Skin of body (tissue), 2 donors: ENCODE data around the gene ZNF814. TPM values are rescaled to one million over a fixed set of nuclear protein-coding genes. Genes with fewer than 3 reads are reported as not detected.
"Not testable (repeated sequence)": the region's sequence is repeated elsewhere in the genome, so short reads cannot be mapped to it uniquely, and the experiment has no call there.

Experiments used
- DNase-seq: peaks from one replicate; lab custom pipeline; 2025; lab: John Stamatoyannopoulos, UW
- total RNA-seq: library from RNA; depleted of rRNA; stranded (reverse); fragments of >200 nt; gene quantifications from one replicate; pipeline ENCODE4 v1.2.3, GENCODE V29; 2014

Gene ZNF814
- 15.6 TPM for total RNA-seq

DNA sequence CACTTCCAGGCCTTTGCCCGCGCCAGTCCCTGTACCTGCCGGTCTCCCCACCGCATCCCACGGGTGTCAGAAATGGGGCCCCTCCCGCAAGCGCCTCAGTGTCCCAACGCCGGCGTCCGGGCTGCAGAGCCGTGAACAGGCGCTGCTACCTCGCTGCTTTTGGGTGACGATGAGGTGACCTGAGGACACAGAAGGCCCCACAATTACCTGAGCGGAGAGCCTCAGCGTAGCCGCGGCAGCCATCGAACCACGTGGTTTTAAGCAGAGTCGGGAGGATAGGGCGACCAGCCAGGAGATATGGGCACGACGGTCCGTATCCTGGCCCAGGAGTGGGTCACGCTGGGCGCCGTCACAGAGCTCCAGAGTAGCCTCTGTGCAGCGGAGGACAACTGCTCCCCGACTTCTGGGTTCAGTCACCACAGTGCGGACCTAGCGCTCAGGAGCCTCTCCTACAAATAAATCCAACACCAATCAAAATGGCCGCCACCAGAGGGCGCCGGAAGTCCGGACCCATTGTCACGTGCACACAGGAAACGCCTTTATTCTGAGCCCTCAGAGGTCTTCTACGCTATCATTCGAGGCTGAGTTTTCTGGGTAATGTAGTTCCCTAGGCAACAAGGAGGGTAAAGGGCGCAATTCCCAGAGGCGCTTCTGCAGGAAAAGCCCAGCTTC is at the start of gene ZNF814:
Gene ZNF814 (minus strand): TSS at position 478 of the 672 bp plus-strand sequence. CDS start 235 bp downstream, at position 243.
- peak; percentile 71 for DNase-seq

DNA sequence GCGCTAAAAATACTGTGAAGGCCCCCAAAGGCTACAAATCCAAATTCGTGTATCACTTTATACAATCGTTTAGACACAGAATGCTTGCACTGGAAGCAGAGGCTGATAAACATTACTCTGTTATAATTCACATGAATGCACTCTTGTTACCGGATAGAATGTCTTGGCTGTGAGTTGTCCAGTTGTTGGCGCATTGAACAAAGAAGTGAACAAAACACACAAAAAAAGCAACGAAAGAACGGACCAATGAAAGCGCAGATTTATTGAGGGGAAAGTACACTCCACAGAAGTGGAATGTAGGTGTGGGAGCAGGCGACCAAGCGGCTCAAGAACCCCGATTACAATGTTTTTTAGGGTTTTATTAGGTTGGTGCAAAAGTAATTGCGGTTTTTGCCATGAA is 46.9 kb upstream of the ZNF814 start:
- no peak for DNase-seq

DNA sequence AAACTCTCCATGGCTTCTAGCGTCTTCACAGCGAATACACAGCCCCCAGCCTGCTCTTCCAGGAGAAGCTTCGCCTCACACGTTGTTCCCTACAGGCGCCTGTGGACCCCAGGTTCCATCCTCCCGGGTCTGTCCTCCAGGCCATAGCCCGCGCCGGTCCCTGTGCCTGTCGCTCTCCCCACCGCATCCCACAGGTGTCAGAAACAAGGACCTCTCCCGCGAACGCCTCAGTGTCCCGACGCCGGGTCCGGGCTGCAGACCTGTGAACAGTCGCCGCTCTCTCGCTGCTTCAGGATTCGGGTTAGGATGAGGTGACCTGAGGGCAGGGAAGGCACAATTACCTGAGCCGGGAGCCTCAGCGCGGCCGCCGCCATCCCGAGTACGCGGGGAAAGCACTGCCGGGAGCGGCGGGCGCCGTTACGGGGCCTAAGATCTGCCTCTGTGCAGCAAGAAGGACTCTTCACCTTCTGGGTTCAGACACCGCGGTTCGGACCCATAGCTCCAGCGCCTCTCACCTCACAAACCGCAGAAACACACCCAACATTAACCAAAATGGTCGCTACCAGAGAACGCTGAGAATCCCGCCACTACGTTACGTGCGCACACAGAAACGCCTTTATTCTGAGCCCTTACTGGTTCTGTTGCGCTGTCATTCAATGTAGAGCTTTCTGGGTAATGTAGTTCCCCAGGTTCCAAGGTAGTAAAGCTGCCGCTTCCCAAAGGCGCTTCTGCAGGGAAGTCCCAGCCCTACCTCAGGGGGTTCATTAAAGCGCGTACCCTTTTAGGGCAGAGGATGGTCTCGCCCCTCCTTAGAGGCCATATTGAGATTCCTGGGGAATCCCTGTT is 46.2 kb upstream of the ZNF814 start, which contains the start of gene ZNF418:
Gene ZNF418 (minus strand): TSS at position 583 of the 846 bp plus-strand sequence. CDS start 1,580 bp downstream, outside the sequence.
- DNase-seq: peak; percentile 83

DNA sequence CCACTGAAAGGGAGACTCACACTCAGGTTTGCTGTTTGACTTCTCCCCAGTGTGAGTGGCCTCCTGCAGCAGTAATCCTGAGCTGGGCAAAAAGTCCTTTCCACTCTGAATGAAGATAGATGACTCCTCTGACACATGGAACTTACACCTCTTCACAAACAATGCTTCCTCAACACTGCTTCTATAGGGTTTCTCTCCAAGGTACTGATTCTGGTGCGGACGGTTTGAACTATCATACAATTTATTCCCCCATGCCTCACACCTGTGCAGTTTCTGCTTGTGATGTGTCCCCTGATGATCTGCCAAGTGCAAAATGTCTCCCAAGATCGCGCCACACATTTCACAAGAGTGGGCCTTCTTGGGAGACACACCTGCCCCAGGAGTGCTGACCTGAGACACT is 38.8 kb upstream of the ZNF814 start:
- no peak for DNase-seq

DNA sequence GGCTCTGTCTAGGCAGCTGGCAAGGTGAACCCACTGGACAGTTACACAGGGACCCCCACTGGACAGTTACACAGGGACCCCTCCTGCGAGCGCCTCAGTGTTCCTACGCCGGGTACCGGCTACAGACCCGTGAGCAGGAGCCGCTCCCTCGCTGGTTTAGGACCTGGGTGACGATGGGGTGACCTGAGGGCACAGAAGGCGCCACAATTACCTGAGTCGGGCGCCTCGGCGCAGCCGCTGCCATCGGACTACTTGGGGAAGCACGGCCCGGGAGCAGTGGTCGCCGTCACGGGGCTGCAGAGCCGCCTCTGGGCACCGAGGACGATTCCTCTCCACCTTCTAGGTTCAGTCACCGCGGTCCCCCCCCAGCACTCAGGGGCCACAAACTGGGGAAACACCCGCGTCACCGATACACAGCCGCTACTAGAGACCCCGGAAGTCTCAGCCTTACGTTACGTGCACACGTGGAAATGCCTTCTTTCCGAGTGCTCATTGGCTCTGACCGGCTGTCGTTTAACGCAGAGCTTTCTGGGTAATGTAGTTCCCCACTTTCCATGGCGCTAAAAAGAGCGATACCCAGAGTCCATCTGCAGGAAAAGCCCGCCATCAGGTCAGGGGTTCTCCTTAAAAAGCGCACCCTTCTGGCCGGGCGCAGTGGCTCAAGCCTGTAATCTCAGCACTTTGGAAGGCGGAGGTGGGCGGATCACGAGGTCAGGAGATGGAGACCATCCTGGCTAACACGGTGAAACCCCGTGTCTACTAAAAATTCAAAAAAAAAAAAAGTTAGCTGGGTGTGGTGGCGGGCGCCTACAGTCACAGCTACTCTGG is 27.5 kb upstream of the ZNF814 start, which contains the start of gene ZNF417:
Gene ZNF417 (minus strand): TSS at position 425 of the 828 bp plus-strand sequence. CDS start 181 bp downstream, at position 244.
- peak; percentile 95 for DNase-seq

DNA sequence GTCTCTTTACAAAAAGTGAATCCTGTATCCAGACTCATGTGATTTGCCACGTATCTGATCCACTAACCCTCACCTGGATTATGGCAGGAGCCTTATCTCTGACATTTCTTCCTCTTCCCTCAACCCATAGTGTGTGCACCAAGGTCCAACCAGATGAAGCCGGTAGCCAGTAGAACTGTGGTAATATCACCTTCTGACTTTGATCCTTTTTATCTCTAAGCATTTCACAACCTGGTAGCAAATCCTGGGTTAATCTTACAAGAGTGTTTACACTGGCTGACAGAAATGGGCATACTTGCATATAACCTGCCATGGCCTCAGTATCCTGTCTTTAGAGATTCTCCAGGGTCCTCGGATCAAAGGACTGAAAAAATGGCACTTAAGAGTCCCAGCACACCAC is 25.7 kb upstream of the ZNF814 start:
- no peak for DNase-seq

DNA sequence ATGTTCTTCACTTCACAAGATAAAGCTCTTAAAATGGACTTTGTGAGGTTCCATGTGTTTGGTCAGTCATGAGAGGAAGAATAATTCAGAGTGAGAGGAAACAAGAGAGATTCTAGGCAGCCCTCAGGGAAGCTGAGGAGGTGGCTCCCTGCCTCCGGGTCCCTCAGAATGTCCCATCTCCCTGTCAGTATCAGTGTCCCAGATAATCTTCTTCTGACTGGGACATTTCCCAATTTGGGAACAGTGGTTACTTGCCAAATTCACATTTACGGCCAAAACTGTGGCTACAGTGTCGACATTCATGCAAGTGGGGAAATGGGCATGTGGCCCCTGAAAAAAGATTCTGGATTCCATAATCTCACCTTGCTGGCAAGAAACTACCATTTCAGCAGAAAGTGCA is 18.6 kb upstream of the ZNF814 start:
- DNase-seq: no peak

DNA sequence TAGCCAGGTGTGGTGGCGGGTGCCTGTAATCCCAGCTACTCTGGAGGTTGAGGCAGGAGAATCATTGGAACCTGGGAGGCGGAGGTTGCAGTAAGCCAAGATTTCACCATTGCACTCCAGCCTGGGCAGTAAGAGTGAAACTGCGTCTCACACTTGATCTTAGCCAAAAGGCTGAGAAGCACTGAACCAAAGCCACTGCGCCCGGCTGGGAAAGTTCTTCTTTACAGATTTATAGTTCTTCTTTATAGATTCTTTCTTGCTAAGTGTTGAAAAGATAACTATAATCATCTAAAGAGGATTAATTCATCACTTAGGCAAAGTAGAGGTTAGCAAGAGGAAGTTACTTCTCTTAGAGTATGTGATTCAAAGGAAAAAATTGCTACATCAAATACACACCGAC is 16.4 kb upstream of the ZNF814 start:
- DNase-seq: no peak

DNA sequence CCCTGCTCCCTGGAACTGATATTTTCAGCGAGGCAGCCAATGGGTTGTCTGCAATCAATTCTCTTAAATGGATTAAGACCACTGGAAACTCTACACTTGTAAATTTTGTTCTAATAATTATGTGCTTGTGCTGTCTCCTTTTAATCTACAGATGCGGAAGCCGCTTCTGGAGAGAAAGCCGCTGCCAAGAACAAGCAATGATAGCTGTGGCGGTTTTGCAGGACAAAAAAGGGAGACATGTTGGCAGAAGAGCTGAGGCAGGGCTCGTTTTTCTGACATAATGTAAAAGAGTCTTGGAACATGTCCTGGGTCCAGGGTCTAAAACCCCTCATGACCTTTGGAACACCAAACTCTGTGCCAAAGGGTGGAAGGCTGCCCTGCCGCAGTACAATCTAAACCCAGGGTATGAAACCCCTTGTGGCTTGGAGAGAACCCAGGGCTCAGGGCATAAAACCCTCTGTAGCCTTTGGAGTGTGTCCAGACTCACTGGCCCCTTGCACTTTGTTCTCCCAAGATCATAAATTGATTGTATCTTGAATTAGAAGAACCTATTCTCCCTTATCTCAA is 14.9 kb upstream of the ZNF814 start:
- DNase-seq: no peak

DNA sequence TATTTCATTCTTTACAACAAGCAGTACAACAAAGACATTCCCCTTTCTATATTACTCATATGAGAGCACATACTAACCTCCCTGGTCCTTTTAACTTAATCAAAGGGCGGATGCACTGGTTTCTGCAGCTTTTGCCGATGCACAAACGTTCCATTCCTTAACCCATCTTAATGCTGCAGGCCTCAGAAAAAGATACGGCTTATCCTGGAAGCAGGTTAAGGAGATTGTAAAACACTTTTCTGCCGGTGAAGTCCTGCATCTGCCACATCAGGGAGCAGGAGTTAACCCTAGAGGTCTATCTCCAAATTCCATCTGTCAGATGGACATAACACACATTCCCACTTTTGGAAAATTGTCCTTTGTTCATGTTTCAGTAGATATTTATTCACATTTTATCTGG is 11.5 kb upstream of the ZNF814 start:
- no peak for DNase-seq

DNA sequence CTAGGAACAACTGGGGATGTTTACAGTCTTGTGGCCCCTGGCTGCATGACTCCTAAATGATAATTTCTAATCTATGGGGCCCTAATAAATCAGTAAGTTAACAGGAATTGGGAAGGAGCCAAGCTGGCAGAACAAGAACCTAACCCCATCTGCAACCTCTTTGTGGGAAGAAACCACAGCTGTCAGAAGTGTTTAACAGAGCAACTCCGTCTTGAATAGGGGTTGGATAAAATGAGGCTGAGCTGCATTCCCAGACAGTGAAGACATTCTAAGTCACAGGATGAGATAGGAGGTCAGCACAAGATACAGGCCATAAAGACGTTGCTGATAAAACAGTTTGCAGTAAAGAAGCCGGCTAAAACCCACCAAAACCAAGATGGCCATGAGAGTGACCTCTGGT is 1.9 kb upstream of the ZNF814 start:
- DNase-seq: not testable (repeated sequence)

DNA sequence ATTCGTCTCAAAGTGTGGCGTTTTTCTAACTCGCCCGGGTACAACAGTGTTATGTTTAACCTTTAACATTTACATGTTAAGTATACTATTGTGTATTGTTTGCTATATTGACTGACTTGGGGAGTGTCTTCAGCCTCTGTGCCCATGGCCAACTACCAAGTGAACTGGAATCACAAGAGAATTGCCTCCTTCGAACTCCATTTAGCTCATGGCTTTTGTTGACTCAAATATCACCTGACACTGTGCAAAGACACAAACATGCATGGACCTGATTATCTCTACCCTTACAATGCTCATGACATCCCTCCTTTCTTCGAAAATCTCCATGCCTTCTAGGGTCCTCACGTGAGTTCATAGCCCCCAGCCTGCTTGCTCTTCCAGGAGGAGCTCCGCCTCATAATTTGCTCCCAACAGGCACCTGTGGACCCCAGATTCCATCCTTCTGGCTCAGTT is 704 bp downstream of the ZNF814 start:
- no peak for DNase-seq

DNA sequence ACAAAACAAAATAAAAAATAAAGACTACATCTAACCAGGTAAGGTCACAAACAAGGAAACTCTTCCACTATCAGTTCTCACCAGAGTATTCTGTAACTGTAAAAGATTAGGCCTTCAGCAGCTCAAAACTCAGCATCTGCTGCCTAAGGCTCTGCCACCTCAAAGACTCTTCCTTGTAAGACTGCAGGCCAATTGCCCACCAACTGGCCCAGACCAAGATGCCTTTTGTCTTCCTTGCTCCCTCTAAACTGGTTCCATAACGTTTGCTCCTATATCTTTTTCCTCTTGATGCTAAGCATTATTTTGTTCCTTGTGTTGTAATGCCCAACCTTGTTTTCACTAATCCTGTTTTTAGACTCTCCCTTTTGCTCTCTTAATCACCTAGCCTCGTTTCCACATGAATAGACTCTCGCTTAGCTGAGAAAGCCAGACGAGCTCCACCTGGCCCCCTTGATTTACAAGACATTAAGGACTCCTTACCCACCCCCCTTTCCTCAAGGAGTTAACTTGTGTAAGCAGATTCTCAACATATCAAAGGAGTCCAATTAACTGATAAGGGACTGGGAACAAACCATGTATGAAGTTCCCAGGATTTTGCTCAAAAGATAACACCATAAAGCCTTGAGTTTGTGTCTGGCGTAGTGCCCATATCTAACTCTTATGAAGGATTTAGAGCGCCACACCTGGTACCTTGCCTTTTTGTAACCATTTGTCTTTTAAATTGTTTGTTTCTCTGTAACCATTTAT is 1.5 kb downstream of the ZNF814 start:
- no peak for DNase-seq

DNA sequence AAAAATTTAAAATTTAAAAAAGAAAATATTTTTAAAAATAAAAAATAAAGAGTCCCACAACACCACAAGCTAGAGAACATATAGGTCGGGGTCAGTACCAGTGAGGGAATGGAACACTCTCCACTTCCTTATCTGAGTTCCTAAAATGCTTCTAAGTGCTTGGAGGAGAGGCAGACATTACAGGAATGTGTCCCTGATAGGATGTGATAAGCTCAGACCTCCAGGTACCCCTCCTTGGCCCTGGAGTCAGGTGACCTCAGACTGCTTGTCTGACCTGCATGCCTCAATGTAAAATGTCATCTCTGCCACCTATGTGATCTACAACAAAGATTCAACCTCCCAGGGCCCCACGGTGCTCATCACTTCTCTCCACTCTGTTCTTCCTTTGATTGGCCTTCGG is 2.8 kb downstream of the ZNF814 start:
- DNase-seq: no peak

DNA sequence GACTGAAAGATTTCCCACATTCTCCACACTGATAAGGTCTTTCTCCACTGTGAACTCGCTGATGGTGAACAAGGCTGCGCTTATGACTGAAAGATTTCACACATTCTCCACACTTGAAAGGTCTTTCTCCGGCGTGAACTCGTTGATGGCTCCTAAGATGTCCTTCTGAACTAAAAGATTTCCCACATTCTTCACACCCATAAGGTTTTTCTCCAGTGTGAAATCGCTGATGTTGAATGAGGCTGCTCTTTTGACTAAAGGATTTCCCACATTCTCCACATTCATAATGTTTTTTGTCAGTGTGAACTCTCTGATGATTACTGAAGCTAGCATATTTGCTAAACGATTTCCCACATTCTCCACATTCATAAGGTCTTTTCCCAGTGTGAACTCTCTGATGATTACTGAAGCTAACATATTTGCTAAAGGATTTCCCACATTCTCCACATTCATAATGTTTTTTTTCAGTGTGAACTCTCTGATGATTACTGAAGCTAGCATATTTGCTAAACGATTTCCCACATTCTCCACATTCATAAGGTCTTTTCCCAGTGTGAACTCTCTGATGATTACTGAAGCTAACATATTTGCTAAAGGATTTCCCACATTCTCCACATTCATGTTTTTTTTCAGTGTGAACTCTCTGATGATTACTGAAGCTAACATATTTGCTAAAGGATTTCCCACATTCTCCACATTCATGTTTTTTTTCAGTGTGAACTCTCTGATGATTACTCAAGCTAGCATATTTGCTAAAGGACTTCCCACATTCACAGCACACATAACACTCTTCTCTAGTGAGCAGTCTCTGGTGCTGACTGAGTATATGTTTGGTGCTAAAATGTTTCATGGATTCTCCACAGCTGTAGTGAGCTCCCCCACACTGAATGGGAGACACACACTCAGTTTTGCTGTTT is 14.7 kb downstream of the ZNF814 start:
- DNase-seq: not testable (repeated sequence)

DNA sequence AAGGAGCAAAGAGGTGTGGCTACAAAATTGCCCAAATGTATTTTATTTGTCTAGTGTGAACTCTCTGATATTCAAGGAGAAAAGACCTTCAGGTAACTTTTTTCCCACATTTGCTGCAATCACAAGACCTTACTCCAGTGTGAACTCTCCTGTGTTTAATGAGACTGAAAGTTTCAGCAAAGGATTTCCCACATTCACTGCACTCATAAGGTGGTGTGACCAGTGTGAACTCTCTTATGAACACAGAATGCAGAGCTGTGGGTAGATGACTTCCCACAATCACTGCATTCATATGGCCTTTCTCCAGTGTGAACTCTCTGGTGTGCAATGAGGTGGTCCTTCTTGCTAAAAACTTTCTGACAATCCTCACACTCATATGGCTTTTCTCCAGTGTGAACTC is 16.4 kb downstream of the ZNF814 start:
- no peak for DNase-seq

DNA sequence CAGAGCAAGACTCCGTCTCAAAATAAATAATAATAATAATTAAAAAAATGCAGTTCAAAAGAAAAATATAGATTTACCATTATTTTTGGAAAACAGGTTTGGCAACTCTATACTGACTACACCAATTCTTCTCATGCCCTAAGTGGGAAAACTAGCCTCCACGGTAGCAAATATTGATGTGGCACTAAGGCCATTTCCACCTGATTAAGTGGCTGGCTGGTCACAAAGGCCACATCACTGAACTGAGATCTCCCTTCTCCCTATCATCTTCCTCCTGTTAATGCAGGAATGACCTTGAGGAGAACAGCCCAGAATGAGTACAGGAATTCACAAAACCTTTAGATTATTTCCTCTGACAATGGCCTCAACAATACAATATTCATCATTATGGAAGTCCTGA is 18.6 kb downstream of the ZNF814 start:
- no peak for DNase-seq

DNA sequence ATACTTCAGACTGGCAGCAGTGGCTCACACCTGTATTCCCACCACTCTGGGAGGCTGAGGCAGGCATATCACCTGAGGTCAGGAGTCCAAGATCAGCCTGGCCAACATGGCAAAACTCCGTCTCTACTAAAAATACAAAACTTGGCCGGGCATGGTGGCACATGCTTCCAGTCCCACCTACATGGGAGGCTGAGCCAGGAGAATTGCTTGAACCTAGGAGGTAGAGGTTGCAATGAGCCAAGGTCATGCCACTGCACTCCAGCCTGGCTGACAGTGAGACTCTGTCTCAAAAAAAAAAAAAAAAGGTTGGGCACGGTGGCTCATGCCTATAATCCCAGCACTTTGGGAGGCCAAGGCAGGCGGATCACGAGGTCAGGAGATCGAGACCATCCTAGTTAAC is 19.2 kb downstream of the ZNF814 start:
- DNase-seq: not testable (repeated sequence)

DNA sequence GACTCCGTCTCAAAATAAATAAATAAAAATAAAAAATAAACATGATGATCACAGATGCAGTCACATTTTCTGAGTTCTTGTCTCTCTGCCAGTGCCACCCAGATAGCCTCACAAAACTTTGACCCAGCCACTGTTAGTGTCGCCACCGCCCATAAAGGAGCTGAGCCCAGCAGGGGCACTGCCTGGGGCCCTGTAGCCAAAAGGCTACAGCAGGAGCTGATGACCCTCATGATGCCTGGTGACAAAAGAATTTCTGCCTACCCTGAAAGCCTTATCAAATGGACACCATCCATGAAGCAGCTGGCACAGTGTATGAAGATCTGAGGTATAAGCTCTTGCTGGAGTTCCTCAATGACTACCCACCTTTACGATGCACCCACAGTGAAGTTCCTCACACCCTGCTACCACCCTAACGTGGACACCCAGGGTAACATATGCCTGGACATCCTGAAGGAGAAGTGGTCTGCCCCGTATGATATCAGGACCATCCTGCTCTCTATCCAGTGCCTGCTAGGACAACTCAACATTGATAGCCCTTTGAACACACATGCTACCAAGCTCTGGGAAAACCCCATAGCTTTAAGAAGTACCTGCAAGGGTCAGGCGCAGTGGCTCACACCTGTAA is 20.9 kb downstream of the ZNF814 start:
- DNase-seq: no peak
